GM19025 (cell line): ENCODE results near the gene KRT25.

Source experiments
- ATAC-seq: cut with Tn5 transposase; IDR thresholded peaks from one replicate; pipeline ENCODE4 v1.9.1; 2021; ENCODE audit warnings: mild to moderate bottlenecking, low read depth, moderate library complexity; ENCODE audit not compliant: unreplicated experiment

KRT25 gene

GRCh38 chr17:40755231-40755630 is at the start of gene KRT25:
KRT25 (minus strand) TSS chr17:40755331; CDS start chr17:40755271, 60 bp downstream.
- ATAC-seq, result no peak

GRCh38 chr17:40803617-40804082 is 48.5 kb upstream of the KRT25 start:
- ATAC-seq, result no peak

- ATAC-seq, result no peak
Observed at GRCh38 chr17:40801157-40801556, 46.0 kb upstream of the KRT25 start.

GRCh38 chr17:40800381-40800780 is 45.2 kb upstream of the KRT25 start:
- no peak for ATAC-seq

GRCh38 chr17:40799859-40800258 is 44.7 kb upstream of the KRT25 start, which contains the start of gene KRT28:
KRT28 (minus strand) TSS chr17:40799959; CDS start chr17:40799893, 66 bp downstream.
- no peak for ATAC-seq

- ATAC-seq, result no peak
Observed at GRCh38 chr17:40796846-40797245, 41.7 kb upstream of the KRT25 start.

- no peak for ATAC-seq
Observed at GRCh38 chr17:40795019-40795667, 40.0 kb upstream of the KRT25 start.

GRCh38 chr17:40794466-40794865 is 39.3 kb upstream of the KRT25 start:
- no peak for ATAC-seq

GRCh38 chr17:40793832-40794231 is 38.7 kb upstream of the KRT25 start:
- ATAC-seq, result no peak

- no peak for ATAC-seq
Observed at GRCh38 chr17:40791787-40792436, 36.8 kb upstream of the KRT25 start.

GRCh38 chr17:40791111-40791510 is 36.0 kb upstream of the KRT25 start:
- no peak for ATAC-seq

GRCh38 chr17:40782450-40782849 is 27.3 kb upstream of the KRT25 start, which contains the start of gene KRT27:
KRT27 (minus strand) TSS chr17:40782550; CDS start chr17:40782493, 57 bp downstream.
- ATAC-seq, result no peak

GRCh38 chr17:40779181-40779909 is 24.2 kb upstream of the KRT25 start:
- no peak for ATAC-seq

- no peak for ATAC-seq
Observed at GRCh38 chr17:40778461-40778860, 23.3 kb upstream of the KRT25 start.

GRCh38 chr17:40777971-40778370 is 22.8 kb upstream of the KRT25 start:
- ATAC-seq, result no peak

GRCh38 chr17:40777459-40777858 is 22.3 kb upstream of the KRT25 start:
- no peak for ATAC-seq

- no peak for ATAC-seq
Observed at GRCh38 chr17:40775945-40776344, 20.8 kb upstream of the KRT25 start.

GRCh38 chr17:40772101-40772500 is 17.0 kb upstream of the KRT25 start, which contains the start of gene KRT26:
KRT26 (minus strand) TSS chr17:40772201; CDS start chr17:40772113, 88 bp downstream.
- ATAC-seq, result no peak

GRCh38 chr17:40765657-40766056 is 10.5 kb upstream of the KRT25 start:
- no peak for ATAC-seq

- no peak for ATAC-seq
Observed at GRCh38 chr17:40763752-40764151, 8.6 kb upstream of the KRT25 start.
